ENCODE results near the gene ANKLE1. TPM values are rescaled to one million over a fixed set of nuclear protein-coding genes. Genes with fewer than 3 reads are reported as not detected.

The ANKLE1 gene
- polyA plus RNA-seq, 2 of the 4 experiments (the other 2 are of a cell fraction), result 0.56 to 0.74 TPM

DNA sequence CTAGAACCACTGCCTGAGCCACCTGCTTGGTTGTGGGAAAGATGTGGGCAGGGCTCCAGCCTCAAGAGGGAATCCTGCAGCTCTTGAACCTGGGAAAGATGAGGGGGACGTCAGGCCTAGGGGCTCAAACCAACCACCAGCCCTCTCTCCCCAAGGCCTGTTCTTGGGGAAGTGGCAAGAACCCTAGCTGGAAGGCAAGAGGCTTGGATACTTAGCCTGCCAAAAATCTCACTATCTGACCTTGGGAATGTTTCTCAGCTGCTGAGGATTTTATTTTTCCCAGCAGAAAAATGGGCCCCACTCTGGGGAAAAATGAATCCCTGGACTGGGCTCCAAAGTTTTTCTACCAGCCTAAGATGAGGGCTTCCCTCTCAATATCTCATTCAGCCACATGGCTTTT is 21.8 kb upstream of the ANKLE1 start (continued):
- TF ChIP-seq PHF8 (IDR thresholded peaks at IDR 0.05; ENCODE audit: borderline replicate concordance, low read depth) (no peak), HOXB5 (CRISPR knock-in tag; IDR thresholded peaks at IDR 0.05) (no peak), EP300 (IDR thresholded peaks at IDR 0.05) (no peak), RARB (CRISPR knock-in tag; IDR thresholded peaks at IDR 0.05) (no peak)

DNA sequence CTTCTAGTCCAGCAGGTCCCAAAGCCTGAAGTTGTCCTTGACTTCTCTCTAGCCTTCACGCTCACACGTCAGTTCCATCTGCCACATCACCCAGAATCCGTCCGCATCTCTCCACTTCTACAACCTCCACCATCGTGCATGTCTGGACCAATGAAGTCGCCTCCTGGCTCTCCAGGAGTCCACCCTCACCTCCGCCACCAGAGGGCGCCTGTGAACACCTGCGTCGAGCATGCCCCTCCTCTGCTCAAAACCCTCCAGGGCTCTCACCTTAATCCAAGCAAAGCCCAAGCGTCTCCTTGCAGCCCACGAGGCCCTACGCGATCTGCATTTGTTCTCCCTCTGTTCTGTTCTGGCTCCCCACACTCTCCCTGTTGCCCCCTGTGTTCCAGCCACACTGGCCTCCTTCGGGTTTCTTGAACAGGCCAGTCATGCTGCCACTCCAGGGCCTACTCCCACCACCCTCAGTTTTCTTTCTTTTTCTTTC is 20.8 kb upstream of the ANKLE1 start:
- WGBS (ENCODE audit: missing lambda C conversion rate), result 7% methylated on average over 15 of the region's 15 CpGs
- CTCF ChIA-PET, result interaction anchor here (0.6 to 8.0 kb wide), 27 partner anchors 11 to 603 kb away, joined by 3 to 77 read pairs (median 4); partner anchors contain the start of genes ANKLE1 and OCEL1
- no peak for TF ChIP-seq MAFK (IDR thresholded peaks at IDR 0.05; ENCODE audit: partially characterized antibody)
- TF ChIP-seq MAZ (IDR thresholded peaks at IDR 0.05; ENCODE audit: borderline replicate concordance, low read depth, low read length), result no peak
- TF ChIP-seq, protein P1, sequence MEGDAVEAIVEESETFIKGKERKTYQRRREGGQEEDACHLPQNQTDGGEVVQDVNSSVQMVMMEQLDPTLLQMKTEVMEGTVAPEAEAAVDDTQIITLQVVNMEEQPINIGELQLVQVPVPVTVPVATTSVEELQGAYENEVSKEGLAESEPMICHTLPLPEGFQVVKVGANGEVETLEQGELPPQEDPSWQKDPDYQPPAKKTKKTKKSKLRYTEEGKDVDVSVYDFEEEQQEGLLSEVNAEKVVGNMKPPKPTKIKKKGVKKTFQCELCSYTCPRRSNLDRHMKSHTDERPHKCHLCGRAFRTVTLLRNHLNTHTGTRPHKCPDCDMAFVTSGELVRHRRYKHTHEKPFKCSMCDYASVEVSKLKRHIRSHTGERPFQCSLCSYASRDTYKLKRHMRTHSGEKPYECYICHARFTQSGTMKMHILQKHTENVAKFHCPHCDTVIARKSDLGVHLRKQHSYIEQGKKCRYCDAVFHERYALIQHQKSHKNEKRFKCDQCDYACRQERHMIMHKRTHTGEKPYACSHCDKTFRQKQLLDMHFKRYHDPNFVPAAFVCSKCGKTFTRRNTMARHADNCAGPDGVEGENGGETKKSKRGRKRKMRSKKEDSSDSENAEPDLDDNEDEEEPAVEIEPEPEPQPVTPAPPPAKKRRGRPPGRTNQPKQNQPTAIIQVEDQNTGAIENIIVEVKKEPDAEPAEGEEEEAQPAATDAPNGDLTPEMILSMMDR (IDR thresholded peaks at IDR 0.05), result peak; percentile 75
- no peak for TF ChIP-seq TFCP2L1 (CRISPR knock-in tag; IDR thresholded peaks at IDR 0.05)
- no peak for TF ChIP-seq PHF8 (IDR thresholded peaks at IDR 0.05; ENCODE audit: borderline replicate concordance, low read depth)
- no peak for TF ChIP-seq KDM5A (IDR thresholded peaks at IDR 0.05)
- no peak for TF ChIP-seq CHD4 (IDR thresholded peaks at IDR 0.05; ENCODE audit: borderline replicate concordance)
- TF ChIP-seq SMC3 (IDR thresholded peaks at IDR 0.05), result peak; percentile 75
- TF ChIP-seq KDM1A (IDR thresholded peaks at IDR 0.05; ENCODE audit: low read depth), result no peak
- no peak for TF ChIP-seq RCOR1 (IDR thresholded peaks at IDR 0.05; ENCODE audit: low read depth, low read length)
- TF ChIP-seq BHLHE40 (IDR thresholded peaks at IDR 0.05; ENCODE audit: low read depth, low read length), result no peak
- no peak for TF ChIP-seq RARB (CRISPR knock-in tag; IDR thresholded peaks at IDR 0.05)
- no peak for TF ChIP-seq CBX2 (IDR thresholded peaks at IDR 0.05; ENCODE audit: borderline replicate concordance, low read depth)
- TF ChIP-seq NPAS2 (CRISPR knock-in tag; IDR thresholded peaks at IDR 0.05; ENCODE audit: borderline replicate concordance), result no peak
- no peak for TF ChIP-seq TP53 (CRISPR knock-in tag; IDR thresholded peaks at IDR 0.05)
- TF ChIP-seq, protein P2, sequence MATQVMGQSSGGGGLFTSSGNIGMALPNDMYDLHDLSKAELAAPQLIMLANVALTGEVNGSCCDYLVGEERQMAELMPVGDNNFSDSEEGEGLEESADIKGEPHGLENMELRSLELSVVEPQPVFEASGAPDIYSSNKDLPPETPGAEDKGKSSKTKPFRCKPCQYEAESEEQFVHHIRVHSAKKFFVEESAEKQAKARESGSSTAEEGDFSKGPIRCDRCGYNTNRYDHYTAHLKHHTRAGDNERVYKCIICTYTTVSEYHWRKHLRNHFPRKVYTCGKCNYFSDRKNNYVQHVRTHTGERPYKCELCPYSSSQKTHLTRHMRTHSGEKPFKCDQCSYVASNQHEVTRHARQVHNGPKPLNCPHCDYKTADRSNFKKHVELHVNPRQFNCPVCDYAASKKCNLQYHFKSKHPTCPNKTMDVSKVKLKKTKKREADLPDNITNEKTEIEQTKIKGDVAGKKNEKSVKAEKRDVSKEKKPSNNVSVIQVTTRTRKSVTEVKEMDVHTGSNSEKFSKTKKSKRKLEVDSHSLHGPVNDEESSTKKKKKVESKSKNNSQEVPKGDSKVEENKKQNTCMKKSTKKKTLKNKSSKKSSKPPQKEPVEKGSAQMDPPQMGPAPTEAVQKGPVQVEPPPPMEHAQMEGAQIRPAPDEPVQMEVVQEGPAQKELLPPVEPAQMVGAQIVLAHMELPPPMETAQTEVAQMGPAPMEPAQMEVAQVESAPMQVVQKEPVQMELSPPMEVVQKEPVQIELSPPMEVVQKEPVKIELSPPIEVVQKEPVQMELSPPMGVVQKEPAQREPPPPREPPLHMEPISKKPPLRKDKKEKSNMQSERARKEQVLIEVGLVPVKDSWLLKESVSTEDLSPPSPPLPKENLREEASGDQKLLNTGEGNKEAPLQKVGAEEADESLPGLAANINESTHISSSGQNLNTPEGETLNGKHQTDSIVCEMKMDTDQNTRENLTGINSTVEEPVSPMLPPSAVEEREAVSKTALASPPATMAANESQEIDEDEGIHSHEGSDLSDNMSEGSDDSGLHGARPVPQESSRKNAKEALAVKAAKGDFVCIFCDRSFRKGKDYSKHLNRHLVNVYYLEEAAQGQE (IDR thresholded peaks at IDR 0.05), result no peak
- no peak for TF ChIP-seq FOSB (CRISPR knock-in tag; IDR thresholded peaks at IDR 0.05)
- TF ChIP-seq ZFP36 (IDR thresholded peaks at IDR 0.05; ENCODE audit: borderline replicate concordance, partially characterized antibody), result no peak
- TF ChIP-seq HOXA7 (CRISPR knock-in tag; IDR thresholded peaks at IDR 0.05), result no peak
- no peak for TF ChIP-seq CHD2 (IDR thresholded peaks at IDR 0.05; ENCODE audit: low read length, partially characterized antibody)
- TF ChIP-seq RAD21 (conservative IDR thresholded peaks at IDR 0.05 in 1 of 2, IDR thresholded peaks at IDR 0.05 in 1 of 2), result peak; percentile 55 to 63
- no peak for TF ChIP-seq POLR2A (IDR thresholded peaks at IDR 0.05; ENCODE audit: low read length)
- no peak for TF ChIP-seq JUN (IDR thresholded peaks at IDR 0.05)
- TF ChIP-seq HEYL (CRISPR knock-in tag; IDR thresholded peaks at IDR 0.05), result no peak
- TF ChIP-seq ZSCAN20 (CRISPR knock-in tag; IDR thresholded peaks at IDR 0.05), result no peak
- TF ChIP-seq, protein P3, sequence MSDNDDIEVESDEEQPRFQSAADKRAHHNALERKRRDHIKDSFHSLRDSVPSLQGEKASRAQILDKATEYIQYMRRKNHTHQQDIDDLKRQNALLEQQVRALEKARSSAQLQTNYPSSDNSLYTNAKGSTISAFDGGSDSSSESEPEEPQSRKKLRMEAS (IDR thresholded peaks at IDR 0.05), result peak; percentile 76
- Histone ChIP-seq H3K27ac (peak overlapping the region; percentile 47 to 75; a peak in 3 of 6 replicates), H3K4me2 (peak overlapping the region; percentile 14; the same call in 1 of the 3 replicates), H3K9me3 (no peaks in the 10 kb centered on the region), H3K4me3 (no peak overlapping the region), H3K4me1 (no peaks in the 10 kb centered on the region)
- FAIRE-seq (no peak), DNase-seq (ENCODE audit: low read depth in 1 of 2, low spot score in 1 of 2) (peak; percentile 87 to 89), ATAC-seq (peak; percentile 99)
- POLR2A ChIA-PET, result no interaction called here

Measured in A549 (cell line).